OCI-LY3 (cell line): Measurements from ENCODE around the gene PPDPF.

ENCODE experiments used
- H2AFZ ChIP-seq: fragments of 200-600, 300-600 bp; shearing (Covaris generic); 2 replicates; pipeline ENCODE4 v1.6.0; 2014; ENCODE audit warnings: antibody characterized with exemption, low read depth, low read length
- H3K27ac ChIP-seq: fragments of 200-600, 300-600 bp; sonication (generic); 2 replicates; pipeline ENCODE4 v1.5.1; 2014; ENCODE audit warnings: mild to moderate bottlenecking, low read length, moderate library complexity, mixed read lengths
- H3K27me3 ChIP-seq: fragments of 200-600, 300-600 bp; sonication (generic); 2 replicates; pipeline ENCODE4 v1.6.1; 2014; ENCODE audit warnings: low read depth, low read length, mixed read lengths
- H3K36me3 ChIP-seq: fragments of 200-600, 300-600 bp; sonication (generic); replicated peaks from 2 replicates; pipeline ENCODE3; 2014; ENCODE audit warnings: low read depth, low read length, mixed read lengths
- H3K4me1 ChIP-seq: fragments of 300-600, 200-600 bp; sonication (generic); 2 replicates; pipeline ENCODE4 v1.6.1; 2014; ENCODE audit warnings: low read length, mixed read lengths
- H3K4me2 ChIP-seq: fragments of 200-600, 300-600 bp; sonication (generic); 2 replicates; pipeline ENCODE4 v1.6.1; 2014; ENCODE audit warnings: low read length, mixed read lengths
- H3K4me3 ChIP-seq: fragments of 300-600, 200-600 bp; sonication (generic); 2 replicates; pipeline ENCODE4 v1.5.1; 2014; ENCODE audit warnings: antibody characterized with exemption, mild to moderate bottlenecking, low read length, moderate library complexity
- H3K79me2 ChIP-seq: fragments of 300-600, 200-600 bp; shearing (Covaris generic); 2 replicates; pipeline ENCODE4 v1.6.1; 2014; ENCODE audit warnings: mild to moderate bottlenecking, low read length, mixed read lengths
- H3K9ac ChIP-seq: fragments of 300-600, 200-600 bp; shearing (Covaris generic); 2 replicates; pipeline ENCODE4 v1.6.0; 2014; ENCODE audit warnings: mild to moderate bottlenecking, low read length, moderate library complexity
- H3K9me3 ChIP-seq: fragments of 200-600, 300-600 bp; shearing (Covaris generic); 2 replicates; pipeline ENCODE4 v1.6.1; 2014; ENCODE audit warnings: low read length, mixed read lengths; ENCODE audit not compliant: insufficient read depth
- H4K20me1 ChIP-seq: fragments of 200-600, 300-600 bp; sonication (generic); 2 replicates; pipeline ENCODE4 v1.6.1; 2016; ENCODE audit warnings: low read length, mixed read lengths; ENCODE audit not compliant: insufficient read depth
- CTCF ChIP-seq: fragments of 200-600, 300-600 bp; sonication (generic); IDR thresholded peaks from 2 replicates; pipeline ENCODE4 v1.5.1; 2014; ENCODE audit warnings: antibody characterized with exemption, low read length, low read depth
- EZH2phosphoT487 ChIP-seq: fragments of 200-600 bp; shearing (Covaris generic); IDR thresholded peaks from 2 replicates; pipeline ENCODE4 v1.6.1; 2018; ENCODE audit warnings: antibody characterized with exemption, mixed run types, low read depth

The PPDPF gene

GRCh38 chr20:63542696-63543095 is 22.1 kb downstream of the PPDPF start:
- no peak for TF ChIP-seq CTCF
- TF ChIP-seq EZH2phosphoT487: no peak
- Histone ChIP-seq H3K27ac (no peak overlapping the region), H4K20me1 (no peaks in the 10 kb centered on the region; the same call in 1 of the 2 replicates), H3K4me3 (no peak overlapping the region), H3K4me2 (peak overlapping the region; percentile 16; the same call in 1 of the 2 replicates), H2AFZ (no peak overlapping the region), H3K9ac (no peak overlapping the region), H3K4me1 (peaks cover 20% of the 10 kb centered on the region), H3K27me3 (peaks cover 35% of the 10 kb centered on the region), H3K36me3 (no peaks in the 10 kb centered on the region), H3K9me3 (no peaks in the 10 kb centered on the region), H3K79me2 (no peaks in the 10 kb centered on the region)

- no peak overlapping the region for H3K9ac ChIP-seq
- H3K4me1 ChIP-seq: peaks cover 20% of the 10 kb centered on the region
- no peaks in the 10 kb centered on the region for H3K9me3 ChIP-seq
- H3K27ac ChIP-seq: no peak overlapping the region
- H4K20me1 ChIP-seq: no peaks in the 10 kb centered on the region; the same call in 1 of the 2 replicates
- no peak overlapping the region for H3K4me3 ChIP-seq
- H2AFZ ChIP-seq: no peak overlapping the region
- H3K79me2 ChIP-seq: no peaks in the 10 kb centered on the region
- TF ChIP-seq EZH2phosphoT487 (no peak), CTCF (no peak)
- H3K27me3 ChIP-seq: peaks cover 36% of the 10 kb centered on the region
- H3K4me2 ChIP-seq: peak overlapping the region; percentile 16; the same call in 1 of the 2 replicates
- H3K36me3 ChIP-seq: no peaks in the 10 kb centered on the region
These were observed 22.6 kb downstream of the PPDPF start for GRCh38 chr20:63543131-63543530.

GRCh38 chr20:63543733-63544132 is 23.2 kb downstream of the PPDPF start:
- no peaks in the 10 kb centered on the region for H3K79me2 ChIP-seq
- no peak overlapping the region for H2AFZ ChIP-seq
- peaks cover 14% of the 10 kb centered on the region for H3K4me1 ChIP-seq
- no peaks in the 10 kb centered on the region for H3K36me3 ChIP-seq
- no peaks in the 10 kb centered on the region for H3K9me3 ChIP-seq
- no peaks in the 10 kb centered on the region; the same call in 1 of the 2 replicates for H4K20me1 ChIP-seq
- no peak overlapping the region for H3K9ac ChIP-seq
- H3K4me3 ChIP-seq: no peak overlapping the region
- no peak overlapping the region for H3K27ac ChIP-seq
- no peak overlapping the region for H3K4me2 ChIP-seq
- TF ChIP-seq EZH2phosphoT487 (no peak), CTCF (no peak)
- H3K27me3 ChIP-seq: peaks cover 43% of the 10 kb centered on the region

- Histone ChIP-seq H3K4me1 (peaks cover 13% of the 10 kb centered on the region), H3K27ac (no peak overlapping the region), H3K9me3 (no peaks in the 10 kb centered on the region), H4K20me1 (no peaks in the 10 kb centered on the region; the same call in 1 of the 2 replicates), H3K79me2 (no peaks in the 10 kb centered on the region), H3K9ac (no peak overlapping the region), H2AFZ (no peak overlapping the region), H3K27me3 (peaks cover 47% of the 10 kb centered on the region), H3K4me2 (no peak overlapping the region), H3K4me3 (no peak overlapping the region), H3K36me3 (no peaks in the 10 kb centered on the region)
- TF ChIP-seq CTCF: no peak
- TF ChIP-seq EZH2phosphoT487: no peak
These were observed 23.8 kb downstream of the PPDPF start for GRCh38 chr20:63544241-63544957.
